Cardiac muscle cell (in vitro differentiated cells and primary cell): Measurements from ENCODE around the gene CTNNA2. TPM values are rescaled to one million over a fixed set of nuclear protein-coding genes. Genes with fewer than 3 reads are reported as not detected.

Source experiments
- DNase-seq, 2 donors: peaks; one replicate each; pipeline versions ENCODE4 v3.0.0 to v3.0.0-alpha.2; 2010 to 2017; ENCODE audit warnings: low read depth in 1 of 2, low spot score in 1 of 2
- H3K27ac ChIP-seq: fragments of 200-600 bp; sonication (generic); 2 replicates; pipeline ENCODE4 v1.5.1; 2016
- H3K27me3 ChIP-seq: fragments of 200-600 bp; sonication (generic); 2 replicates; pipeline ENCODE4 v1.6.0; 2016; ENCODE audit warnings: control low read depth
- H3K36me3 ChIP-seq: fragments of 200-600 bp; sonication (generic); 2 replicates; pipeline ENCODE4 v1.5.1; 2016; ENCODE audit warnings: control low read depth
- H3K4me1 ChIP-seq: fragments of 200-600 bp; sonication (generic); 2 replicates; pipeline ENCODE4 v1.8.1; 2017; ENCODE audit warnings: low read depth, mild to moderate bottlenecking, mixed run types
- H3K4me3 ChIP-seq: fragments of 200-600 bp; sonication (generic); 2 replicates; pipeline ENCODE4 v1.5.1; 2016; ENCODE audit warnings: mild to moderate bottlenecking
- H3K9me3 ChIP-seq: fragments of 200-600 bp; sonication (generic); 2 replicates; pipeline ENCODE4 v1.5.1; 2017; ENCODE audit warnings: low read depth, mild to moderate bottlenecking, control low read depth
- polyA plus RNA-seq: library from polyadenylated mRNA; unstranded; fragments of >200 nt; fragmentation: Nextera tagmentation; extraction: Ambion mirVana; gene quantifications from 2 replicates; pipeline ENCODE4 v1.2.1, GENCODE V29; 2016
- total RNA-seq: library from RNA; depleted of rRNA; stranded (reverse); fragments of >200 nt; gene quantifications from 2 replicates; pipeline ENCODE4 v1.2.3, GENCODE V29; 2016
- TF ChIP-seq, protein P1 (sequence below): IDR thresholded peaks from 2 replicates; pipeline ENCODE4 v1.5.1; 2012; ENCODE audit warnings: low read depth, mild to moderate bottlenecking, low read length

The CTNNA2 gene
- total and polyA plus RNA-seq, 2 experiments from 2014 or later, result 7.4 to 17.4 TPM

DNA sequence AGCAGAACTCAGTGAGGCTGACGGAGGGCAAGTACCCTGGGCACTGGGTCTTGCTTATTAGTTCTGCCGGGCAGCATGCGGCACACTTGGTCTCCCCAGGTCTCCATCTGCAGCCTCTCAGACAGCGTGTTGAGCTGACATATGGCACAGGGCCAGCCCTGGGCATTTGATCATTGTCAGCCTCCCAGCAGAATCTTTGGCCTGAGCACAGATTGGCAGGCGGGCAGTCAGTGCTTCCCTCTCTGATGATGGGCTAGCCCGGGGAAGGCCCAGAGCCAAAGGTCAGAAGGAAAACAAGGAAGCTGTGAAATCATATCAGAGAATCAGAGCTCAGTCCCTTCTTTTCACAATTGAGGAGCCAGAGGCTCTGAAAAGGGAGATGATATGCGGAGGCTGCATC, 941.8 kb downstream of the CTNNA2 start:
- Histone ChIP-seq H3K27me3 (no peaks in the 10 kb centered on the region), H3K27ac (no peak overlapping the region), H3K4me3 (no peak overlapping the region), H3K4me1 (no peaks in the 10 kb centered on the region), H3K9me3 (no peaks in the 10 kb centered on the region), H3K36me3 (no peaks in the 10 kb centered on the region)
- TF ChIP-seq, protein P1, sequence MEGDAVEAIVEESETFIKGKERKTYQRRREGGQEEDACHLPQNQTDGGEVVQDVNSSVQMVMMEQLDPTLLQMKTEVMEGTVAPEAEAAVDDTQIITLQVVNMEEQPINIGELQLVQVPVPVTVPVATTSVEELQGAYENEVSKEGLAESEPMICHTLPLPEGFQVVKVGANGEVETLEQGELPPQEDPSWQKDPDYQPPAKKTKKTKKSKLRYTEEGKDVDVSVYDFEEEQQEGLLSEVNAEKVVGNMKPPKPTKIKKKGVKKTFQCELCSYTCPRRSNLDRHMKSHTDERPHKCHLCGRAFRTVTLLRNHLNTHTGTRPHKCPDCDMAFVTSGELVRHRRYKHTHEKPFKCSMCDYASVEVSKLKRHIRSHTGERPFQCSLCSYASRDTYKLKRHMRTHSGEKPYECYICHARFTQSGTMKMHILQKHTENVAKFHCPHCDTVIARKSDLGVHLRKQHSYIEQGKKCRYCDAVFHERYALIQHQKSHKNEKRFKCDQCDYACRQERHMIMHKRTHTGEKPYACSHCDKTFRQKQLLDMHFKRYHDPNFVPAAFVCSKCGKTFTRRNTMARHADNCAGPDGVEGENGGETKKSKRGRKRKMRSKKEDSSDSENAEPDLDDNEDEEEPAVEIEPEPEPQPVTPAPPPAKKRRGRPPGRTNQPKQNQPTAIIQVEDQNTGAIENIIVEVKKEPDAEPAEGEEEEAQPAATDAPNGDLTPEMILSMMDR, result no peak
- no peak for DNase-seq

DNA sequence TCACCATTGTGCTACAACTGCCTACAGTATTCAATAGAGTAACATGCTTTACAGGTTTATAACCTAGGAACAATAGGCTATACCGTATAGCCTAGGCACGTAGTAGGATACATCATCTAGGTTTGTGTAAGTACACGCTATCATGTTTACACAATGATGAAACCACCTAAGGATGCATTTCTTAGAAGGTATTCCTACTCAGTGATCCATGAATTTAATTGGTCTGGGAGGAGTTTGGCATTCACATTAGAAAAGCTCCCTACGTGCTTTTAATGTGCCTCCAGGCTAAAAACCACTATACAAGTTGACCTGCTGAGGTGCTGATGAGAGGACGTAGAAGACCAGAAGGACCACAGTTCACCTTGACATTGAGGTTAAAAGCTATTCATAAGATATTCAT, 946.2 kb downstream of the CTNNA2 start:
- Histone ChIP-seq H3K9me3 (no peaks in the 10 kb centered on the region), H3K27me3 (no peaks in the 10 kb centered on the region), H3K4me1 (no peaks in the 10 kb centered on the region), H3K36me3 (no peaks in the 10 kb centered on the region), H3K4me3 (no peak overlapping the region), H3K27ac (no peak overlapping the region)
- no peak for DNase-seq
- TF ChIP-seq, protein P1, result no peak

DNA sequence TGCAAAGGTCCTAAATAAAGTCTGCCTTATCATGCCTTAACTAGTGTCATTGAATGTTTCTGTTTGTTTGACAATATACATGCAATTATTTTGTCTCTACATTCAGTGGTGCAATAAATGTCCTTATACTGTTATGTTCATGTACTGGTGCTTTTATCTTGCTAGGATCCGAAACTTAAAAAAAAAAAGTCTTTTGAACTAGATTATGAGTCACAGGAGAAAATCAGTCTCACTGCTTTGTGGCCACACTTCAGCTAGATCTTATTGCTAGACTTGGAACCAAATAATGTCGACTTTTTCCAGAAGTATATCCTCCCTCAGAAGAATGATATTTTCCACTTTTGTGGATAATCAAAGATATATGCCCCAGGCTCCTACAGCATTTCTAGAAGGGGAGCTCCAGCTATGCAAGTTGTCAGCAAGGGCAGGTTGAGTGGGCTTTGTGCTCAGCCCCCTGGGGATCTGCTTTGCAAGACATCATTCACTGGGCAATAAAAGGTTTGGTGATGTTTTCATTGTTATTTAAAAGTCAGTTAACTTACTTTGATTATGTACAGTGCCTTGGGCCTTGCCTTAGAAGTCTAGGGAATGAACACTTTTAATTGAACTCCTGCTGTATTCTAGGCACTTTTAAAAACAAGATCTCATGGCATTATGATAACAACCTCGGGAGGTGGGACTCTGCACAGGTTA, 948.8 kb downstream of the CTNNA2 start:
- DNase-seq, result no peak
- no peaks in the 10 kb centered on the region for H3K9me3 ChIP-seq
- TF ChIP-seq, protein P1, result no peak

DNA sequence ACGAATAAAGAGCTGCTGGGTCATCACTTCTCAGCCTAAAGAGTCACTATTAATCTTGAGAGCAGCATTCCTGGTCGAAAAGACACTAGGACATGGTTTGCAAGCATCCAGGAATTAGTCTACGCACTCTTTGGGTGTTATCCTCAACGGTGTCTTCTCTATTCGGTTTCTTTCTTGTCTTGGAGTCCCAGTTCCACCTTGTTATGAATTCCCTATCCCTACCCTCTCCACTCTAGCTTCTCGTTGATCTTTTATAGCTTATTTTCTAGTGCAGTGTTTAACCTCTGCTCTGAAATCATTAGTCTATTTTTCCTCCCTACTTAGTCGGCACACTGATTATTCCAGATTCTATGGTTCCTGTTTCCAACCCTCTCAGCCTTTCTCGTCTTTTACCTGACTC, 949.8 kb downstream of the CTNNA2 start:
- Histone ChIP-seq H3K27me3 (no peaks in the 10 kb centered on the region), H3K36me3 (no peaks in the 10 kb centered on the region), H3K4me3 (no peak overlapping the region), H3K4me1 (no peaks in the 10 kb centered on the region), H3K27ac (no peak overlapping the region), H3K9me3 (no peaks in the 10 kb centered on the region)
- TF ChIP-seq, protein P1, result no peak
- no peak for DNase-seq

More for the DNA sequence above, 948.8 kb downstream of the CTNNA2 start:
- no peak overlapping the region for H3K4me3 ChIP-seq
- H3K4me1 ChIP-seq, result no peaks in the 10 kb centered on the region
- no peaks in the 10 kb centered on the region for H3K36me3 ChIP-seq
- H3K27me3 ChIP-seq, result no peaks in the 10 kb centered on the region
- H3K27ac ChIP-seq, result no peak overlapping the region

DNA sequence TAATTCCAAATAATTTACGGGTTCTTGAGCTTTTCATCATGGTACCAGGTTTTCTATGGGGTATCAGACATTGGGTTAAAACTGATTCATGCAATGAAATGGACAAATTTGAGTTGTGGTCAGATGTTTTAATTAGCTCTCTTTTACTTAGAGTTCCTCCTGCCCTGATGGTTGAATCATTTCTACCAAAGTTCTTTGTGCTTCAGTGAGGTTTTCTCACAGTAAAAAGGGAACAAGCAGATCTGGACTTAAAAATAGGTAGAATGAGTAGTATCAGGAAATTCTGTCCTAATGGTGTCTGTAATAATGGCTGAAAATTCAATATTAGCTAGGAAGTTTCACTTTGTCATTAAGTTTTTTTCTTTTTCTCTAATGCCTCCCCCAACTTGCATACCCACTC, 951.4 kb downstream of the CTNNA2 start:
- Histone ChIP-seq H3K9me3 (no peaks in the 10 kb centered on the region), H3K36me3 (no peaks in the 10 kb centered on the region), H3K27ac (no peak overlapping the region), H3K4me3 (no peak overlapping the region), H3K4me1 (no peaks in the 10 kb centered on the region), H3K27me3 (no peaks in the 10 kb centered on the region)
- TF ChIP-seq, protein P1, result no peak
- DNase-seq, result no peak
